A549 treated with CORT108297 at 1 μM for 4 hours (cell line): ENCODE results near the gene IKZF4. TPM values are rescaled to one million over a fixed set of nuclear protein-coding genes. Genes with fewer than 3 reads are reported as not detected.

Source experiments
- total RNA-seq: library from RNA; stranded (reverse); fragments of 200-300 nt; extraction: Qiagen RNA extraction; gene quantifications from 5 replicates; pipeline ENCODE4 v1.2.3, GENCODE V29; 2022

The IKZF4 gene
- 1.9 to 3.6 TPM (median 2.2 TPM) in 5 replicates for total RNA-seq

GRCh38 chr12:56020423-56021184 lies at the start of gene IKZF4:
IKZF4 (plus strand) TSS chr12:56021043; CDS start chr12:56021494, 451 bp downstream.

GRCh38 chr12:55973599-55974307 lies 47.1 kb upstream of the IKZF4 start, which contains the start of gene RAB5B:
RAB5B (plus strand) TSS chr12:55974078; CDS start chr12:55986961, 12,883 bp downstream.

GRCh38 chr12:55996715-55997534 lies 23.9 kb upstream of the IKZF4 start, which contains the start of gene SUOX:
SUOX (plus strand) TSS chr12:55997276; CDS start chr12:56002222, 4,946 bp downstream.

GRCh38 chr12:56041552-56042429 lies 20.9 kb downstream of the IKZF4 start, which contains the start of gene RPS26:
RPS26 (plus strand) TSS chr12:56041918; CDS start chr12:56042167, 249 bp downstream.

GRCh38 chr12:56079723-56080555 lies 59.1 kb downstream of the IKZF4 start, which contains the start of gene ERBB3:
ERBB3 (plus strand) TSS chr12:56080165; CDS start chr12:56080301, 136 bp downstream.

Other genes with a start within 250 kb of the IKZF4 start
- gene SARNP, start 203.3 kb upstream of the IKZF4 start, total RNA-seq: 89.2 to 145 TPM (median 91.9 TPM) in 5 replicates
- gene ORMDL2, start 203.0 kb upstream of the IKZF4 start, total RNA-seq: 78.5 to 105 TPM (median 98.4 TPM) in 5 replicates
- gene DNAJC14, start 191.5 kb upstream of the IKZF4 start, total RNA-seq: 16.9 to 23.8 TPM (median 21.3 TPM) in 5 replicates
- gene MMP19, start 178.1 kb upstream of the IKZF4 start, total RNA-seq: 0.07 to 0.31 TPM (median 0.22 TPM) in 5 replicates
- gene PYM1, start 93.1 kb upstream of the IKZF4 start, total RNA-seq: 37.2 to 39.7 TPM (median 38.6 TPM) in 5 replicates
- gene DGKA, start 89.9 kb upstream of the IKZF4 start, total RNA-seq: 14.3 to 21.8 TPM (median 17.7 TPM) in 5 replicates
- 0.77 to 1.0 TPM (median 0.89 TPM) in 5 replicates for gene PMEL, start 55.0 kb upstream of the IKZF4 start, total RNA-seq
- gene CDK2, start 54.2 kb upstream of the IKZF4 start, total RNA-seq: 46.4 to 60.7 TPM (median 57.7 TPM) in 5 replicates
- gene RAB5B, start 47.0 kb upstream of the IKZF4 start, total RNA-seq: 27.1 to 36.8 TPM (median 34.3 TPM) in 5 replicates
- gene SUOX, start 23.8 kb upstream of the IKZF4 start, total RNA-seq: 7.9 to 10.5 TPM (median 9.1 TPM) in 5 replicates
- 654 to 868 TPM (median 725 TPM) in 5 replicates for gene RPS26, start 20.9 kb downstream of the IKZF4 start, total RNA-seq
- 1.0 to 1.8 TPM (median 1.6 TPM) in 5 replicates for gene ERBB3, start 59.1 kb downstream of the IKZF4 start, total RNA-seq
- gene PA2G4, start 83.5 kb downstream of the IKZF4 start, total RNA-seq: 281 to 362 TPM (median 303 TPM) in 5 replicates
- 4,645 to 5,946 TPM (median 5,878 TPM) in 5 replicates for gene RPL41, start 95.6 kb downstream of the IKZF4 start, total RNA-seq
- 2.2 to 3.5 TPM (median 3.0 TPM) in 5 replicates for gene ZC3H10, start 97.2 kb downstream of the IKZF4 start, total RNA-seq
- gene ESYT1, start 107.2 kb downstream of the IKZF4 start, total RNA-seq: 61.9 to 73.2 TPM (median 68.2 TPM) in 5 replicates
- 70.7 to 88.4 TPM (median 84.6 TPM) in 5 replicates for gene MYL6B, start 131.5 kb downstream of the IKZF4 start, total RNA-seq
- 2,099 to 2,877 TPM (median 2,163 TPM) in 5 replicates for gene MYL6, start 137.3 kb downstream of the IKZF4 start, total RNA-seq
- gene SMARCC2, start 168.4 kb downstream of the IKZF4 start, total RNA-seq: 29.0 to 40.5 TPM (median 39.1 TPM) in 5 replicates
- gene RNF41, start 200.9 kb downstream of the IKZF4 start, total RNA-seq: 19.2 to 26.8 TPM (median 25.5 TPM) in 5 replicates
- 55.2 to 63.7 TPM (median 60.3 TPM) in 5 replicates for gene NABP2, start 203.3 kb downstream of the IKZF4 start, total RNA-seq
- gene SLC39A5, start 209.0 kb downstream of the IKZF4 start, total RNA-seq: 0.09 TPM in 2 of 5 replicates, not detected in the others
- 36.1 to 51.0 TPM (median 50.0 TPM) in 5 replicates for gene ANKRD52, start 237.3 kb downstream of the IKZF4 start, total RNA-seq
- gene COQ10A, start 245.9 kb downstream of the IKZF4 start, total RNA-seq: 16.9 to 19.6 TPM (median 18.6 TPM) in 5 replicates